HepG2 (cell line): ENCODE results near the gene CYB561. TPM values are rescaled to one million over a fixed set of nuclear protein-coding genes. Genes with fewer than 3 reads are reported as not detected.

ENCODE experiments used
- AKNA ChIP-seq: sonication (generic); formaldehyde crosslinking; IDR thresholded peaks from 2 replicates; pipeline ENCODE4 v1.4.0; 2020; ENCODE audit warnings: missing genetic modification reagents, borderline replicate concordance
- MXD4 ChIP-seq: IDR thresholded peaks from 2 replicates; pipeline ENCODE4 v1.6.1; 2016; ENCODE audit warnings: mild to moderate bottlenecking, missing biosample characterization, missing genetic modification reagents
- ZFP91 ChIP-seq: sonication (generic); formaldehyde crosslinking; IDR thresholded peaks from 2 replicates; pipeline ENCODE4 v1.9.0; 2022; ENCODE audit warnings: missing genetic modification reagents, mild to moderate bottlenecking, borderline replicate concordance
- ZNF652 ChIP-seq: IDR thresholded peaks from 2 replicates; pipeline ENCODE4 v1.6.1; 2016; ENCODE audit warnings: low read depth, borderline replicate concordance
- polyA plus RNA-seq, 8 experiments: library from polyadenylated mRNA; depleted of rRNA in 3 of 8; stranded (reverse) in 7 of 8; unstranded in 1 of 8; fragments of >200 nt; fragmentation: Illumina TruSeq in 4 of 8; extraction: Trizol in 4 of 8; gene quantifications; 2 replicates each; pipeline versions ENCODE4 v1.2.1 to v1.2.3, GENCODE V29; 2011 to 2016; ENCODE audit warnings: low read depth in 4 of 8, missing spikeins in 1 of 8, mixed read lengths in 1 of 8; ENCODE audit not compliant: insufficient read depth in 1 of 8
- total RNA-seq, 5 experiments: library from RNA; depleted of rRNA; stranded (reverse); fragments of >200 nt; fragmentation: Illumina TruSeq; extraction: Trizol; gene quantifications; 2 replicates each; pipeline ENCODE4 v1.2.3, GENCODE V29; 2016; ENCODE audit warnings: low read depth in 1 of 5

The CYB561 gene
- total and polyA plus RNA-seq, 2 of the 13 experiments (the other 11 are each of a cell fraction or from before 2014, with no cell fraction given) = 1.5 to 6.7 TPM

- TF ChIP-seq AKNA (CRISPR knock-in tag) (no peak), ZFP91 (peak; percentile 15; the same call in 1 of the 2 replicates), ZNF652 (CRISPR knock-in tag) (0 out of 2 replicates have a peak, but pooled peaks have one; percentile 55), MXD4 (CRISPR knock-in tag) (no peak)
Measured at GRCh38 chr17:63433746-63434591, 12.1 kb downstream of the CYB561 start (continued).
